ENCODE results near the gene SPDYA. TPM values are rescaled to one million over a fixed set of nuclear protein-coding genes. Genes with fewer than 3 reads are reported as not detected.
A peak's percentile ranks its signal among the peaks of the same experiment; 100 is the strongest.

SPDYA gene
- total RNA-seq, 6 experiments from 2014 or later: 0.14 to 0.47 (median 0.34) TPM; not detected in 2

GRCh38 chr2:28842042-28842441 is 31.4 kb downstream of the SPDYA start:
- Mint-ChIP-seq H3K36me3 (ENCODE audit: low read depth) (no peaks in the 10 kb centered on the region; the same call in 1 of the 2 replicates), H3K9me3 (no peaks in the 10 kb centered on the region), H3K27ac (no peak overlapping the region), H3K4me3 (no peak overlapping the region), H3K27me3 (ENCODE audit: insufficient read depth) (no peaks in the 10 kb centered on the region), H3K4me1 (ENCODE audit: low read depth) (0 out of 2 replicates have a peak, but pooled peaks cover 8% of the 10 kb centered on the region)
- TF ChIP-seq, protein P1, sequence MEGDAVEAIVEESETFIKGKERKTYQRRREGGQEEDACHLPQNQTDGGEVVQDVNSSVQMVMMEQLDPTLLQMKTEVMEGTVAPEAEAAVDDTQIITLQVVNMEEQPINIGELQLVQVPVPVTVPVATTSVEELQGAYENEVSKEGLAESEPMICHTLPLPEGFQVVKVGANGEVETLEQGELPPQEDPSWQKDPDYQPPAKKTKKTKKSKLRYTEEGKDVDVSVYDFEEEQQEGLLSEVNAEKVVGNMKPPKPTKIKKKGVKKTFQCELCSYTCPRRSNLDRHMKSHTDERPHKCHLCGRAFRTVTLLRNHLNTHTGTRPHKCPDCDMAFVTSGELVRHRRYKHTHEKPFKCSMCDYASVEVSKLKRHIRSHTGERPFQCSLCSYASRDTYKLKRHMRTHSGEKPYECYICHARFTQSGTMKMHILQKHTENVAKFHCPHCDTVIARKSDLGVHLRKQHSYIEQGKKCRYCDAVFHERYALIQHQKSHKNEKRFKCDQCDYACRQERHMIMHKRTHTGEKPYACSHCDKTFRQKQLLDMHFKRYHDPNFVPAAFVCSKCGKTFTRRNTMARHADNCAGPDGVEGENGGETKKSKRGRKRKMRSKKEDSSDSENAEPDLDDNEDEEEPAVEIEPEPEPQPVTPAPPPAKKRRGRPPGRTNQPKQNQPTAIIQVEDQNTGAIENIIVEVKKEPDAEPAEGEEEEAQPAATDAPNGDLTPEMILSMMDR (IDR thresholded peaks at IDR 0.05): no peak
- DNase-seq: no peak

DNA sequence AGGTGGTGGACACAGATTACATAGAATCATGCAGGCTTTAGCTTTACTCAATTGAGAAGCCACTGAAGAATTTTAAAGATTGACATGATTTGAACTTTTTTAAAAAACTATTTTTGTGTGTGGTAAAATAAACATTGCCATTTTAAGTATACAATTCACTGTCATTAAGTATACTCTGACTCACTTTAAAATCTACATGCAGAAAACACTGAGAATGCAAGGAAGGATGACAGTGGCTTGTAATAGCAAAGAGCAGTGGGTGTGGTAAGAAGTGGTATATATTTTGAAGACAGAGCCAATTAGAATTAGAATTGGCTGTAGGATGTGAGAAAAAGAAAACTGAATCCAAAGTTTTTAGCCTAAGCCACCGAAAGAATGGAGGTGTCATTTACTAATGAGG is 44.6 kb downstream of the SPDYA start:
- peaks cover 14% of the 10 kb centered on the region for H3K36me3 Mint-ChIP-seq (ENCODE audit: low read depth)
- no peak overlapping the region for H3K4me3 Mint-ChIP-seq
- H3K4me1 Mint-ChIP-seq (ENCODE audit: low read depth): peaks cover 12% of the 10 kb centered on the region
- H3K27me3 Mint-ChIP-seq (ENCODE audit: insufficient read depth): no peaks in the 10 kb centered on the region
- H3K27ac Mint-ChIP-seq: peak overlapping the region; percentile 50
- H3K9me3 Mint-ChIP-seq: no peaks in the 10 kb centered on the region
- DNase-seq: peak; percentile 51
- TF ChIP-seq, protein P1 (IDR thresholded peaks at IDR 0.05): no peak

- TF ChIP-seq, protein P1 (IDR thresholded peaks at IDR 0.05): no peak
- Mint-ChIP-seq H3K9me3 (no peaks in the 10 kb centered on the region), H3K27me3 (ENCODE audit: insufficient read depth) (no peaks in the 10 kb centered on the region), H3K36me3 (ENCODE audit: low read depth) (peaks cover 21% of the 10 kb centered on the region), H3K27ac (no peak overlapping the region), H3K4me3 (no peak overlapping the region), H3K4me1 (ENCODE audit: low read depth) (peaks cover 12% of the 10 kb centered on the region)
- DNase-seq: no peak
These were observed 45.3 kb downstream of the SPDYA start for GRCh38 chr2:28855977-28856376.

DNA sequence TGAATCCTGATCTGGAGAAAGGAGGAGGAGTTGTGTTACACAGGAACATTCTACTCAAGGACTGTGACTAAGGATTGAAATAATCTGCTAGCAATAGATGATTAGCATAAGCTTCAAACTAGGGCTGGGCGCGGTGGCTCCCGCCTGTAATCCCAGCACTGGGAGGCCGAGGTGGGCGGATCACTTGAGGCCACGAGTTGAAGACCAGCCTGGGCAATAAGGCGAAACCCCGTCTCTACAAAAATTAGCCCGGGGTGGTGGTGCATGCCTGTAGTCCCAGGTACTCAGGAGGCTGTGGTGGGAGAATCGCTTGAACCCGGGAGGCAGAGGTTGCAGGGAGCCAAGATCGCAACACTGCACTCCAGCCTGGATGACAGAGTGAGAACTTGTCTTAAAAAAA is 58.0 kb downstream of the SPDYA start:
- no peak for DNase-seq
- H3K27me3 Mint-ChIP-seq (ENCODE audit: insufficient read depth): 0 out of 2 replicates have a peak, but pooled peaks cover 4% of the 10 kb centered on the region
- TF ChIP-seq, protein P1 (IDR thresholded peaks at IDR 0.05): no peak
- H3K9me3 Mint-ChIP-seq: no peaks in the 10 kb centered on the region
- no peak overlapping the region for H3K27ac Mint-ChIP-seq
- peak overlapping the region; percentile 96 for H3K4me3 Mint-ChIP-seq
- peaks cover 7% of the 10 kb centered on the region; the same call in 1 of the 2 replicates for H3K36me3 Mint-ChIP-seq (ENCODE audit: low read depth)
- H3K4me1 Mint-ChIP-seq (ENCODE audit: low read depth): peaks cover 36% of the 10 kb centered on the region

- Mint-ChIP-seq H3K4me1 (ENCODE audit: low read depth) (peaks cover 36% of the 10 kb centered on the region), H3K9me3 (no peaks in the 10 kb centered on the region), H3K4me3 (peak overlapping the region; percentile 96), H3K27ac (peak overlapping the region; percentile 98), H3K27me3 (ENCODE audit: insufficient read depth) (0 out of 2 replicates have a peak, but pooled peaks cover 4% of the 10 kb centered on the region), H3K36me3 (ENCODE audit: low read depth) (peaks cover 7% of the 10 kb centered on the region; the same call in 1 of the 2 replicates)
- TF ChIP-seq, protein P1 (IDR thresholded peaks at IDR 0.05): no peak
- peak; percentile 44 for DNase-seq
These were observed 59.0 kb downstream of the SPDYA start for GRCh38 chr2:28869494-28870145.

Measured in HFFc6 (cell line).